Keratinocyte (primary cell): ENCODE data around the gene COL6A2.

Experiments used
- EZH2 ChIP-seq: IDR thresholded peaks from one replicate; pipeline ENCODE4 v1.6.1; 2012; ENCODE audit warnings: inconsistent platforms, mild to moderate bottlenecking, low read length, moderate library complexity
- TF ChIP-seq, protein P1 (sequence below), 3 experiments: IDR thresholded peaks in 1 of 3; conservative IDR thresholded peaks in 1 of 3; optimal IDR thresholded peaks in 1 of 3; 2 replicates in 2 of 3; 3 replicates in 1 of 3; pipeline versions ENCODE3 to v1.5.1; 2011; ENCODE audit warnings: low read length in 3 of 3, mild to moderate bottlenecking in 3 of 3, moderate library complexity in 2 of 3, control low read depth in 1 of 3, inconsistent platforms in 1 of 3; ENCODE audit not compliant: insufficient read depth in 2 of 3; ENCODE audit errors: extremely low read depth in 1 of 3

GRCh38 chr21:46051379-46051770 is 46.5 kb upstream of the COL6A2 start:
- TF ChIP-seq, protein P1, sequence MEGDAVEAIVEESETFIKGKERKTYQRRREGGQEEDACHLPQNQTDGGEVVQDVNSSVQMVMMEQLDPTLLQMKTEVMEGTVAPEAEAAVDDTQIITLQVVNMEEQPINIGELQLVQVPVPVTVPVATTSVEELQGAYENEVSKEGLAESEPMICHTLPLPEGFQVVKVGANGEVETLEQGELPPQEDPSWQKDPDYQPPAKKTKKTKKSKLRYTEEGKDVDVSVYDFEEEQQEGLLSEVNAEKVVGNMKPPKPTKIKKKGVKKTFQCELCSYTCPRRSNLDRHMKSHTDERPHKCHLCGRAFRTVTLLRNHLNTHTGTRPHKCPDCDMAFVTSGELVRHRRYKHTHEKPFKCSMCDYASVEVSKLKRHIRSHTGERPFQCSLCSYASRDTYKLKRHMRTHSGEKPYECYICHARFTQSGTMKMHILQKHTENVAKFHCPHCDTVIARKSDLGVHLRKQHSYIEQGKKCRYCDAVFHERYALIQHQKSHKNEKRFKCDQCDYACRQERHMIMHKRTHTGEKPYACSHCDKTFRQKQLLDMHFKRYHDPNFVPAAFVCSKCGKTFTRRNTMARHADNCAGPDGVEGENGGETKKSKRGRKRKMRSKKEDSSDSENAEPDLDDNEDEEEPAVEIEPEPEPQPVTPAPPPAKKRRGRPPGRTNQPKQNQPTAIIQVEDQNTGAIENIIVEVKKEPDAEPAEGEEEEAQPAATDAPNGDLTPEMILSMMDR (optimal IDR thresholded peaks at IDR 0.05 in 1 of 3, IDR thresholded peaks at IDR 0.05 in 1 of 3, conservative IDR thresholded peaks at IDR 0.05 in 1 of 3; ENCODE audit: extremely low read depth in 1 of 3, insufficient read depth in 2 of 3, low read length in 3 of 3) = no peak
- TF ChIP-seq EZH2 = no peak
